Spinal cord (tissue), 10 donors: ENCODE data around the gene ANKRD2. TPM values are rescaled to one million over a fixed set of nuclear protein-coding genes. Genes with fewer than 3 reads are reported as not detected.
A peak's percentile ranks its signal among the peaks of the same experiment; 100 is the strongest.

Experiments
- DNase-seq, 6 donors: peaks; one replicate each; pipeline versions ENCODE4 v3.0.0 to v3.0.0-alpha.2; 2013 to 2015; ENCODE audit warnings: low spot score in 6 of 6, low read depth in 4 of 6
- H3K27ac ChIP-seq: one replicate; pipeline ENCODE4 v1.5.1; 2013; ENCODE audit warnings: low read depth, low read length, control low read depth
- H3K27me3 ChIP-seq: one replicate; pipeline ENCODE4 v1.6.1; 2013; ENCODE audit warnings: low read length; ENCODE audit not compliant: control insufficient read depth, insufficient read depth
- H3K36me3 ChIP-seq: one replicate; pipeline ENCODE4 v1.6.1; 2013; ENCODE audit warnings: low read length; ENCODE audit not compliant: control insufficient read depth, insufficient read depth
- H3K4me1 ChIP-seq: one replicate; pipeline ENCODE4 v1.6.1; 2013; ENCODE audit warnings: low read length; ENCODE audit not compliant: control insufficient read depth, insufficient read depth
- H3K4me3 ChIP-seq: one replicate; pipeline ENCODE4 v1.5.1; 2013; ENCODE audit warnings: low read depth, low read length, control low read depth
- H3K9me3 ChIP-seq: one replicate; pipeline ENCODE4 v1.6.1; 2013; ENCODE audit warnings: low read length; ENCODE audit not compliant: control insufficient read depth, insufficient read depth
- whole genome bisulfite sequencing: methylation state at CpG from one replicate; pipeline ENCODE4 v1.1.5; 2013; ENCODE audit warnings: missing lambda C conversion rate; ENCODE audit not compliant: insufficient coverage; 5-methylcytosine and 5-hydroxymethylcytosine counted together
- polyA plus RNA-seq, 2 donors: library from polyadenylated mRNA; unstranded; fragments of 120-200 nt; gene quantifications; one replicate each; pipeline ENCODE4 v1.2.1, GENCODE V29; 2013; ENCODE audit not compliant: insufficient read length in 2 of 2
- total RNA-seq, 2 donors: library from RNA; depleted of rRNA in 1 of 2; stranded (reverse); fragments of 120-200 nt in 1 of 2; fragments of >200 nt in 1 of 2; gene quantifications; one replicate each; pipeline versions ENCODE4 v1.2.3 to v1.2.4, GENCODE V29; 2013 to 2014
- donor health status: healthy.

The ANKRD2 gene
- total and polyA plus RNA-seq, 4 donors: 0.44 to 1.4 (median 0.80) TPM

- H3K27me3 ChIP-seq: no peaks in the 10 kb centered on the region
- H3K4me1 ChIP-seq: peaks cover 18% of the 10 kb centered on the region
- H3K9me3 ChIP-seq: no peaks in the 10 kb centered on the region
- H3K36me3 ChIP-seq: no peaks in the 10 kb centered on the region
- no peak for DNase-seq
- 88% methylated on average over 8 of the region's 9 CpGs for whole genome bisulfite sequencing
- no peak overlapping the region for H3K4me3 ChIP-seq
- no peak overlapping the region for H3K27ac ChIP-seq
Observed at GRCh38 chr10:97580421-97581367, 8.1 kb downstream of the ANKRD2 start.

- no peak for DNase-seq
- Histone ChIP-seq H3K4me3 (no peak overlapping the region), H3K27me3 (no peaks in the 10 kb centered on the region), H3K4me1 (peaks cover 17% of the 10 kb centered on the region), H3K27ac (no peak overlapping the region), H3K36me3 (no peaks in the 10 kb centered on the region), H3K9me3 (no peaks in the 10 kb centered on the region)
- WGBS: 92% methylated on average over 7 of the region's 8 CpGs
Observed at GRCh38 chr10:97582169-97582568, 9.6 kb downstream of the ANKRD2 start.

- Histone ChIP-seq H3K4me1 (peaks cover 17% of the 10 kb centered on the region), H3K27me3 (no peaks in the 10 kb centered on the region), H3K9me3 (no peaks in the 10 kb centered on the region), H3K36me3 (no peaks in the 10 kb centered on the region), H3K27ac (peak overlapping the region; percentile 57), H3K4me3 (no peak overlapping the region)
- 77% methylated on average over 11 of the region's 13 CpGs for WGBS
- DNase-seq: no peak
Observed at GRCh38 chr10:97583476-97583875, 10.9 kb downstream of the ANKRD2 start.

- Histone ChIP-seq H3K27me3 (no peaks in the 10 kb centered on the region), H3K27ac (peak within 1 kb of the TSS; percentile 57), H3K36me3 (no peaks in the 10 kb centered on the region), H3K9me3 (no peaks in the 10 kb centered on the region), H3K4me1 (peaks cover 21% of the 10 kb centered on the region), H3K4me3 (no peak within 1 kb of the TSS)
- peak in 4 of 6 donors; percentile 23 to 88 (median 50) for DNase-seq
- WGBS: 20% methylated on average over 3 of the region's 5 CpGs
Observed at GRCh38 chr10:97584060-97584797, 11.7 kb downstream of the ANKRD2 start, which contains the start of gene HOGA1. Gene HOGA1, plus strand, starts transcription at chr10:97584389. Its CDS starts 315 bp downstream, at chr10:97584704.

GRCh38 chr10:97584798-97585438, 12.3 kb downstream of the ANKRD2 start:
- no peak for DNase-seq

GRCh38 chr10:97585439-97585811, 12.8 kb downstream of the ANKRD2 start:
- no peak for DNase-seq
- Histone ChIP-seq H3K36me3 (peaks cover 2% of the 10 kb centered on the region), H3K4me3 (no peak overlapping the region), H3K27ac (no peak overlapping the region), H3K27me3 (no peaks in the 10 kb centered on the region), H3K4me1 (peaks cover 23% of the 10 kb centered on the region), H3K9me3 (no peaks in the 10 kb centered on the region)
- 81% methylated on average over 5 of the region's 5 CpGs for WGBS

More at GRCh38 chr10:97584798-97585438, 12.3 kb downstream of the ANKRD2 start:
- Histone ChIP-seq H3K27me3 (no peaks in the 10 kb centered on the region), H3K9me3 (no peaks in the 10 kb centered on the region), H3K4me1 (peaks cover 23% of the 10 kb centered on the region), H3K36me3 (no peaks in the 10 kb centered on the region), H3K4me3 (no peak overlapping the region), H3K27ac (no peak overlapping the region)
- 96% methylated on average over 2 of the region's 5 CpGs for WGBS

- DNase-seq: no peak
- peaks cover 2% of the 10 kb centered on the region for H3K36me3 ChIP-seq
- peaks cover 23% of the 10 kb centered on the region for H3K4me1 ChIP-seq
- H3K4me3 ChIP-seq: no peak overlapping the region
- H3K27ac ChIP-seq: no peak overlapping the region
- WGBS: 100% methylated on average over 2 of the region's 2 CpGs
- H3K9me3 ChIP-seq: no peaks in the 10 kb centered on the region
- H3K27me3 ChIP-seq: no peaks in the 10 kb centered on the region
Observed at GRCh38 chr10:97587183-97587582, 14.6 kb downstream of the ANKRD2 start.

GRCh38 chr10:97589479-97589878, 16.9 kb downstream of the ANKRD2 start, which contains the start of gene C10orf62:
Gene C10orf62, plus strand, starts transcription at chr10:97589721. Its CDS starts 177 bp downstream, at chr10:97589898.
- H3K9me3 ChIP-seq: no peaks in the 10 kb centered on the region
- H3K4me3 ChIP-seq: no peak within 1 kb of the TSS
- H3K36me3 ChIP-seq: peaks cover 2% of the 10 kb centered on the region
- no peaks in the 10 kb centered on the region for H3K27me3 ChIP-seq
- H3K4me1 ChIP-seq: peaks cover 10% of the 10 kb centered on the region
- WGBS: no CpG with 5 or more reads among the region's 3 CpGs
- H3K27ac ChIP-seq: no peak within 1 kb of the TSS
- no peak for DNase-seq

- Histone ChIP-seq H3K9me3 (no peaks in the 10 kb centered on the region), H3K36me3 (peaks cover 2% of the 10 kb centered on the region), H3K4me3 (no peak overlapping the region), H3K27ac (no peak overlapping the region), H3K27me3 (no peaks in the 10 kb centered on the region), H3K4me1 (peaks cover 6% of the 10 kb centered on the region)
- WGBS: 92% methylated on average over 14 of the region's 15 CpGs
- no peak for DNase-seq
Observed at GRCh38 chr10:97590082-97590747, 17.6 kb downstream of the ANKRD2 start.
